Spleen (tissue), 11 donors: Measurements from ENCODE around the gene EPHB4. TPM values are rescaled to one million over a fixed set of nuclear protein-coding genes. Genes with fewer than 3 reads are reported as not detected.
A peak's percentile ranks its signal among the peaks of the same experiment; 100 is the strongest.

ENCODE experiments used
- DNase-seq: peaks from one replicate; pipeline ENCODE4 v3.0.0-alpha.2; 2020
- H3K27ac ChIP-seq, 8 donors: fragments of 200-600 bp; sonication (generic) in 7 of 8; 1 replicate in 4 of 8; 2 replicates in 4 of 8; pipeline versions ENCODE4 v1.5.0 to v1.8.0; 2016 to 2021; ENCODE audit warnings: inconsistent platforms in 4 of 8, mild to moderate bottlenecking in 4 of 8, moderate library complexity in 1 of 8
- H3K27me3 ChIP-seq, 7 donors: fragments of 200-600 bp; sonication (generic) in 6 of 7; replicated peaks in 1 of 7; 1 replicate in 4 of 7; 2 replicates in 3 of 7; pipeline versions ENCODE4 v1.5.0 to v1.8.0; 2016 to 2021; ENCODE audit warnings: inconsistent platforms in 3 of 7, mild to moderate bottlenecking in 1 of 7
- H3K36me3 ChIP-seq, 6 donors: fragments of 200-600 bp; sonication (generic) in 5 of 6; 1 replicate in 4 of 6; 2 replicates in 2 of 6; pipeline versions ENCODE4 v1.5.0 to v1.8.0; 2016 to 2021; ENCODE audit warnings: inconsistent platforms in 2 of 6
- H3K4me1 ChIP-seq, 6 donors: fragments of 200-600 bp; sonication (generic) in 5 of 6; 1 replicate in 3 of 6; 2 replicates in 3 of 6; pipeline versions ENCODE4 v1.5.0 to v1.8.0; 2016 to 2021; ENCODE audit warnings: inconsistent platforms in 3 of 6
- H3K4me3 ChIP-seq, 8 donors: fragments of 200-600 bp; sonication (generic) in 7 of 8; 1 replicate in 4 of 8; 2 replicates in 4 of 8; pipeline versions ENCODE4 v1.5.0 to v1.8.0; 2016 to 2021; ENCODE audit warnings: inconsistent platforms in 4 of 8, mild to moderate bottlenecking in 4 of 8, moderate library complexity in 2 of 8
- H3K9me3 ChIP-seq, 8 donors: fragments of 200-600 bp; sonication (generic) in 7 of 8; 1 replicate in 4 of 8; 2 replicates in 4 of 8; pipeline versions ENCODE4 v1.5.0 to v1.8.0; 2016 to 2021; ENCODE audit warnings: inconsistent platforms in 4 of 8
- POLR2A ChIP-seq, 3 donors: fragments of 450-650 bp; IDR thresholded peaks; one replicate each; pipeline ENCODE4 v1.5.1; 2017; ENCODE audit warnings: antibody characterized with exemption in 3 of 3, mild to moderate bottlenecking in 1 of 3
- POLR2AphosphoS5 ChIP-seq, 3 donors: sonication (generic); formaldehyde crosslinking; IDR thresholded peaks; one replicate each; pipeline ENCODE4 v1.5.1; 2017; ENCODE audit warnings: antibody characterized with exemption in 3 of 3
- WGBS, 5 donors: extraction: QIAGEN DNeasy Blood & Tissue Kit in 3 of 5; methylation state at CpG; one replicate each; pipeline versions ENCODE4 v1.1.5 to v1.1.7; 2013 to 2018; 5-methylcytosine and 5-hydroxymethylcytosine counted together
- intact Hi-C: fragments of 100-400 bp; cut with DNase I; formaldehyde crosslinking; loops from one replicate; pipeline ENCODE4 v1.15.0; 2023; ENCODE audit warnings: low total_unique reads
- polyA plus RNA-seq, 3 donors: library from polyadenylated mRNA; stranded (reverse); fragments of 200-250 nt; gene quantifications; one replicate each; pipeline ENCODE4 v1.2.1, GENCODE V29; 2013
- total RNA-seq, 7 donors: library from RNA; depleted of rRNA in 3 of 7; stranded (reverse); fragments of >200 nt in 3 of 7; fragmentation: NEBNext Ultra II Directional in 4 of 7; extraction: Animal tissue kit (Norgen Biotek cat#: 25700) in 4 of 7; gene quantifications; one replicate each; pipeline versions ENCODE4 v1.1.0 to v1.2.1, GENCODE V29; 2016 to 2021
- TF ChIP-seq, protein P1 (sequence below), 11 experiments: fragments of 200-600 bp in 7 of 11; fragments of 450-650 bp in 4 of 11; sonication (generic) in 4 of 11; IDR thresholded peaks in 8 of 11; conservative IDR thresholded peaks in 3 of 11; 1 replicate in 7 of 11; 2 replicates in 4 of 11; pipeline versions ENCODE4 v1.4.0 to v1.8.0; 2016 to 2021; ENCODE audit warnings: antibody characterized with exemption in 11 of 11, inconsistent platforms in 4 of 11, mild to moderate bottlenecking in 1 of 11
- donor health status: healthy with polysubstance abuse.
- donor health status: DM: no; HTN: no; CAD: no; lungs with moderate emphysema.
- donor health status: DM: no; HTN: no; CAD: no.
- donor health status: Bipolar disorder and iron deficiency.
- donor health status: healthy.
- donor health status: DM: no; HTN: no; CAD: no.
- donor health status: DM: yes; HTN: yes; CAD: no.

Gene EPHB4
- total and polyA plus RNA-seq, 10 donors, result 14.8 to 157 (median 101) TPM

DNA sequence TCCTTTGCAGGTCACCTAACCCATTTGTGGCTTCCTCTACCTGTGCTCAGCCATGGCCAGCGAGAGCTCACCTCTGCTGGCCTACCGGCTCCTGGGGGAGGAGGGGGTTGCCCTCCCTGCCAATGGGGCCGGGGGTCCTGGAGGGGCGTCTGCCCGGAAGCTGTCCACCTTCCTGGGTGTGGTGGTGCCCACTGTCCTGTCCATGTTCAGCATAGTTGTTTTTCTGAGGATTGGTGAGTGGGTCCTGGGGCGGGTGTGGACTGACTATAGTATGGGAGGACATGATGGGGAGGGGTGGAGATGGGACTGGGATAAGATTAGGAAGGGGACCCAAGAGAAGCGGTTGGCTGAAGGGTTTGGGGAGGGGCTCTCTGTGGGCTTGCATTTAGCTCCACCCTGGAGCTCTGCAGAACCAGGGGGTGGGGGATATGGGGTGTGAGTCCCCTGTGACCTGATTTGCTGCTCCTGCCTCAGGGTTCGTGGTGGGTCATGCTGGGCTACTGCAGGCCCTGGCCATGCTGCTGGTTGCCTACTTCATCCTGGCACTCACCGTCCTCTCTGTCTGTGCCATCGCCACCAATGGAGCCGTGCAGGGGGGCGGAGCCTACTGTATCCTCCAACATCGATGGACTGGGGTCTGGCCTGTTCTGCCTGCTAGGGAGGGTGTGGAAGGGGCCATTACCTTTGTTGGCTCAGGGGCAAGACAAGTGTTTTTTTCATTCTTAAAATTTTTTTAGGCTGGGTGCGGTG is 27.0 kb upstream of the EPHB4 start:
- Histone ChIP-seq H3K4me3 (peak overlapping the region in 2 of 8 donors; percentile 87 to 96), H3K9me3 (no peaks in the 10 kb centered on the region), H3K27ac (peak overlapping the region in 3 of 8 donors; percentile 90 to 95 (median 92)), H3K36me3 (peaks cover 0 to 55% (median 24%) of the 10 kb centered on the region in 6 donors), H3K27me3 (no peaks in the 10 kb centered on the region), H3K4me1 (peaks cover 12 to 64% (median 32%) of the 10 kb centered on the region in 6 donors)
- WGBS, 5 donors, result 91 to 96% (median 93%) methylated on average over 13 to 14 of the region's 14 CpGs
- peak; percentile 78 for DNase-seq
- TF ChIP-seq POLR2AphosphoS5 (IDR thresholded peaks at IDR 0.05) (no peak), POLR2A (IDR thresholded peaks at IDR 0.05) (no peak)
- TF ChIP-seq, protein P1, sequence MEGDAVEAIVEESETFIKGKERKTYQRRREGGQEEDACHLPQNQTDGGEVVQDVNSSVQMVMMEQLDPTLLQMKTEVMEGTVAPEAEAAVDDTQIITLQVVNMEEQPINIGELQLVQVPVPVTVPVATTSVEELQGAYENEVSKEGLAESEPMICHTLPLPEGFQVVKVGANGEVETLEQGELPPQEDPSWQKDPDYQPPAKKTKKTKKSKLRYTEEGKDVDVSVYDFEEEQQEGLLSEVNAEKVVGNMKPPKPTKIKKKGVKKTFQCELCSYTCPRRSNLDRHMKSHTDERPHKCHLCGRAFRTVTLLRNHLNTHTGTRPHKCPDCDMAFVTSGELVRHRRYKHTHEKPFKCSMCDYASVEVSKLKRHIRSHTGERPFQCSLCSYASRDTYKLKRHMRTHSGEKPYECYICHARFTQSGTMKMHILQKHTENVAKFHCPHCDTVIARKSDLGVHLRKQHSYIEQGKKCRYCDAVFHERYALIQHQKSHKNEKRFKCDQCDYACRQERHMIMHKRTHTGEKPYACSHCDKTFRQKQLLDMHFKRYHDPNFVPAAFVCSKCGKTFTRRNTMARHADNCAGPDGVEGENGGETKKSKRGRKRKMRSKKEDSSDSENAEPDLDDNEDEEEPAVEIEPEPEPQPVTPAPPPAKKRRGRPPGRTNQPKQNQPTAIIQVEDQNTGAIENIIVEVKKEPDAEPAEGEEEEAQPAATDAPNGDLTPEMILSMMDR (IDR thresholded peaks at IDR 0.05 in 8 of 11, conservative IDR thresholded peaks at IDR 0.05 in 3 of 11), result no peak
- intact Hi-C loops, result loop anchor here (10.0 kb wide), 1 partner anchor 150 kb away; the partner anchor contains the start of gene POP7

DNA sequence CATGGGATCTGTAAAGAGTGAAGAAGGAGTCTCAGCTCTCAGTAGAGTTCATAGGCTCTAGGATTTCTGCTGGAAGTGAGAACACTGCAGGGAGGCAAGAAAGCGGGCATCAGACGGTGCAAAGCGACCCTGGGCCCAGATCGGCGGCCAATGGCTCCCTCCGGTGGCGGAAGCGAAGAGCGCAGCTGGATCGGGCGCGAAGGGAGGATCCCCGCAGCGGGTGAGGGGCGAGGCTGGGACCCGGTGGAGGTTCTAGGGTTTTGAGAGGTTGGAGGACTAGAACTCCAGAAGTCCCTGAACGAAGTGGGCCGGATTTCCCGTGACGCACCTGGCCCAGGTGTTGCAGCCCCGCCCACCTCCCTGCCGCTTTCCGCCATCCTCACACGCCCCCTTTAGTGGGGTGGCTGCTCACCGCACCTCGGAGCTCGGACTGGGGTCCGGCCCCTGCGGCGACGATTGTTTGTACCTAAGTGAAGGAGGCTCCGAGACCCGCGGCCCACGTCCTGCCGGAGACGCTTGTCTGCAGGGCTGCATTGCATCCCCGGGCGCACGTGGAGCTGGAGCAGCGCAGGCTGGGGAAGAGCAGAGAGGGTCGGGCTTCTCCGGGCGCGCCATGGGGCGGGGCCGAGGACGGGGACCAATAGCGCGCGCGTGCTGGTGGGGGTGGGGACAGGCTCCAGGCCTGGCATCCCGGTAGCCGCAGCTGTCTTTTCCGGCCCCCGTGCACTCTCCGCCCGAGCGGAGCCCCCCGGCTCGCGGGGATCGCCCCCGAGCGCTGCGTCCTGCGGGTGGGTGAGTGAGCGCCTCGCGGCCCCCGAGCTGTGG is 24.9 kb upstream of the EPHB4 start, which contains the start of gene SLC12A9:
Gene SLC12A9 (plus strand): TSS at position 666 of the 825 bp plus-strand sequence. CDS start 1,485 bp downstream, outside the sequence.
- Histone ChIP-seq H3K36me3 (peaks cover 0 to 34% (median 11%) of the 10 kb centered on the region in 6 donors), H3K27me3 (no peaks in the 10 kb centered on the region), H3K4me3 (peak within 1 kb of the TSS; percentile 79 to 96 (median 86)), H3K27ac (peak within 1 kb of the TSS; percentile 57 to 95 (median 83)), H3K4me1 (peaks cover 12 to 59% (median 32%) of the 10 kb centered on the region in 6 donors), H3K9me3 (no peaks in the 10 kb centered on the region)
- DNase-seq, result peak; percentile 97
- intact Hi-C loops, result loop anchor here (10.0 kb wide), 1 partner anchor 147 kb away; the partner anchor contains the start of gene POP7
- 0 to 1% (median 0%) methylated on average over 36 to 71 of the region's 71 CpGs for WGBS, 5 donors
- TF ChIP-seq POLR2A (IDR thresholded peaks at IDR 0.05), result peak in 1 of 3 donors; percentile 25
- peak; percentile 43 to 84 (median 73) for TF ChIP-seq POLR2AphosphoS5 (IDR thresholded peaks at IDR 0.05)
- TF ChIP-seq, protein P1 (IDR thresholded peaks at IDR 0.05 in 8 of 11, conservative IDR thresholded peaks at IDR 0.05 in 3 of 11), result peak; percentile 85 to 97 (median 94)

DNA sequence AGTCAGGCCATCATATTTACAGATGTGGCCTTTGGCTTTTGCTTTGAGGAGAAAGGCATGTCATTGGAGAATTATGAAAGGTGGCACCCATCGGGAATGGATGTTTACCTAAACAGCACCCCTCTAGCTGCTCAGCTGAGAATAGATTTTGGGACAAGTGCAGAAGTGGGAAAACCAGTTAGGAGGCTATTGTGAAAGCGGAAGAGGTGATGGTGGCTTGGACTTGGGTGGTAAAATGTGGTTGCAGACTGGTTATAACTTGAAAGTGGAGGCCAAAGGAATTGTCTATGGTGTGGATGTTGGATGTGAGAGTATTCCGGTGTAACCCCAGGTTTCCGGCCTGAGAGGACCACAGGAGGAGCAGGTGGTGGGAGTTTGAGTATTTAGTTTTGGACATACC is 20.0 kb upstream of the EPHB4 start:
- H3K4me1 ChIP-seq, result peaks cover 7 to 14% (median 10%) of the 10 kb centered on the region in 6 donors
- no peaks in the 10 kb centered on the region for H3K27me3 ChIP-seq
- WGBS, 5 donors, result 93 to 96% (median 95%) methylated on average over 4 of the region's 4 CpGs
- H3K36me3 ChIP-seq, result no peaks in the 10 kb centered on the region
- no peak for DNase-seq
- H3K27ac ChIP-seq, result no peak overlapping the region
- intact Hi-C loops, result no loop called here
- no peak overlapping the region for H3K4me3 ChIP-seq
- TF ChIP-seq, protein P1 (IDR thresholded peaks at IDR 0.05 in 8 of 11, conservative IDR thresholded peaks at IDR 0.05 in 3 of 11), result no peak
- no peak for TF ChIP-seq POLR2AphosphoS5 (IDR thresholded peaks at IDR 0.05)
- TF ChIP-seq POLR2A (IDR thresholded peaks at IDR 0.05), result no peak
- no peaks in the 10 kb centered on the region for H3K9me3 ChIP-seq
